Measurements from ENCODE around the gene SMIM38.
"Not testable (repeated sequence)": the region's sequence is repeated elsewhere in the genome, so short reads cannot be mapped to it uniquely, and the experiment has no call there.

Gene SMIM38

DNA sequence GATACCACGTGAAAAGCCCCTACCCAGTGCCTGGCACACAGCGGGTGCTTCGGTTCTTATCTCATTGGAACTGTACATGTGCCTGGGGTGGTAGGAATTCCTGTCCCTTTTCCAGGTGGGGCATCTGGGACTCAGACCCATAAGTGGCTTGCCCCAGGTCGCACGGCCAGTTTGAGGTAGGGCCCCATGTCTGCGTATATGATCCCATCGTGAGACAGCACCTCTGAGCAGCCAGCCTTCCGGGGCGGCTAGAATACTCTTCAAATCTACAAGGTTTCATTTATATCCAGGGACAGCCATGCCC, 33.5 kb upstream of the SMIM38 start:
- DNase-seq (ENCODE audit: low read depth), result no peak

DNA sequence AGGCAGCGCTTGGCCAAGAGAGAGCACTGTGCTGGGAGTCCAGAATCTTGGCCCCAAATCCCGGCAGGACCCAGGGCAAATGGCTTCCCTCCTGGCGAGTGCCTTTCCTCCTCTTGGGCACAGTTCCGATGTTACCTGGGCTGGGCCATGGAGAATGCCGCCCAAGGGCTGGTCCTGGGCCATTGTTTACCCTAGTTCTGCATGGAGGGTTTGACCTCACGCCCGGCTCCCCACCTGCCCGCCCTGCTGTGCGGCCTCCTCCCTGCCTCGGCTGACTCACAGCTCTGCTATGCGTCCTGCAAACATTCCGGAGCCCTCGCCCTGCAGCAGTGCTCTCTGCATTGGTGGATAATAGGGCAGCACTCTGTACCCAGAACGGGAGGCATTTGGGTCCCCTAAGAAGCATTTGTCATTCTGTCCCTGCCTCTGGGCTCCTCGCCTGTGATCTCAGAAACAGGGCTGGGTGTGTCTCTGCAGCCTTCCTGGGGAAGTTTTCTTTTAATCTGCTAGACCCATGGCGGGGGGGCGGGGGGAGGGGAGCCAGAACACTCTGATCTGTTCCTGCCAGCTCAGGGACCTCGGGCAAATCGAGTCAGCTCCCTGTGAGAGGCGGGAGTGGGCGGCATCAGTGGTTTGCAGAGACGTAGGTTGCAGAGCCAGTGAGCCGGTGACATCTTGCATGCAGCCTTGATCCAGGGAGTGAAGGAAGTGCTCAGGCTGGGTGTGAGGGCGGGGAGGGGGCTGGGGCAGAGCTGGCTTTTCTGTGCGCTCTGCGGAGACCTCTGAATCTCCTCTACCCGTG, 32.9 kb upstream of the SMIM38 start:
- peak; percentile 91 for DNase-seq (ENCODE audit: low read depth)

DNA sequence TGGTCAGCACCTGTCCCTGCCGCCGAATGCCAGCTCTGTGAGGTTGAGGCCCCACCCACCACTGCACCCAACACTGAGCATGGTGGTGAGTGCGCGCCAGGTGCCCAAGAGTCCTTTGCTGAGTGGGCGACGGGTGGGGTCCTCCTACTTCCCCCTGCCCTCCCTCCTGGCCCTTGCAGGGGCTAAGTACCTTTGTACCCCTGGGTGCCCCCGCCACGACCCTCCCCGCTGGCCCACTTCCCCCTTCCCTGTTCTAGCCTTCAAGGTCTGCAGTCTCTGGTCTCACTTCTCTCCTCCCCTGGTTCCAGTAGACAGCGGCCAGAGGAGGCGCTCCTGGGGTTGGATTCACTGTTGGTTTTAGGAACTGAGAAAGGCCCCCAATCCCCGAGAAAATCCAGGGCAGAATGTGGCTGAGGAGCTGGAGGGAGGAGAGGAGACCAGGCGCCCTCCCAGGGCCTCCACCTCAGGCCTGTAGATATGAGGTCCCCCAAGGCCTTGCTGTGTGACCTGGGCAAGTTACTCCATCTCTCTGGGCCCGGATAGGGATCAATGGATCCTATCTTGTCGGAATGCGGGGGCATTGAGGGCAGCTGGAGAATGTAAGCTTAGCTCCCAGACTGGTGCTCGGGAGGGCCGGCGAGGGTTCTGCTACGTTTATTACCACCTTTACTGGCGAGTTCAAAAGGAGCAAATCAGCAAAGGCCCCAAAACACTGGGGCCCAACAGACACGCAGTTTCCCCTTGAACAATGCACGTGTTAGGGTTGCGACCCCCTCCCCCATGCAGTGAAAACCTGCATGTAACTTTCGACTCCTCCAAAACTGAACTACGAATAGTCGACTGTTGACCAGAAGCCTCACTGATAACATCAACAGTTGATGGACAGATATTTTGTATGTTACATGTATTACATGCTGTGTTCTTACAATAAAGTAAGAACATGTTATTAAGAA, 31.9 kb upstream of the SMIM38 start:
- DNase-seq (ENCODE audit: low read depth), result peak; percentile 10

GRCh38 chr11:69125861-69126260, 29.9 kb upstream of the SMIM38 start:
- DNase-seq (ENCODE audit: low read depth), result no peak

DNA sequence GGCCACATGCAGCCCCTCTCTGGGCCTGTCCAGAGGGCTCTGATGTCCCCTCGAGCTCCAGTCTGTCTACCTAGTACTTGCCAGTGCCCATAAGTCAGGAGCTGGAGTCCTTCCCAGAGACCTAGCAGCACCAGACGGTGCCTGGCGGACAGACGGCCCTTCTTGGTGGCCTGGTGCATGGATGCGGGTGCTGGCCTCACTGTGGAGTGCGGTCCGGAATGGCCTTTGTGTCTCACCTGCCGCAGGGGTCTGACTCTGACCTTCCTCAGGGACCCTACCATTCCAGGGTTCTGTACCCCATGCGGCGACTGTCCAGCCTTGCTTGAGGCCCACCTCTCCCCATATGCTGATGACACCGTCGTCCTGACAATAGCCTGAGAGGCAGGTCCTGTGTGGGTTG, 29.4 kb upstream of the SMIM38 start:
- DNase-seq (ENCODE audit: low read depth), result no peak

DNA sequence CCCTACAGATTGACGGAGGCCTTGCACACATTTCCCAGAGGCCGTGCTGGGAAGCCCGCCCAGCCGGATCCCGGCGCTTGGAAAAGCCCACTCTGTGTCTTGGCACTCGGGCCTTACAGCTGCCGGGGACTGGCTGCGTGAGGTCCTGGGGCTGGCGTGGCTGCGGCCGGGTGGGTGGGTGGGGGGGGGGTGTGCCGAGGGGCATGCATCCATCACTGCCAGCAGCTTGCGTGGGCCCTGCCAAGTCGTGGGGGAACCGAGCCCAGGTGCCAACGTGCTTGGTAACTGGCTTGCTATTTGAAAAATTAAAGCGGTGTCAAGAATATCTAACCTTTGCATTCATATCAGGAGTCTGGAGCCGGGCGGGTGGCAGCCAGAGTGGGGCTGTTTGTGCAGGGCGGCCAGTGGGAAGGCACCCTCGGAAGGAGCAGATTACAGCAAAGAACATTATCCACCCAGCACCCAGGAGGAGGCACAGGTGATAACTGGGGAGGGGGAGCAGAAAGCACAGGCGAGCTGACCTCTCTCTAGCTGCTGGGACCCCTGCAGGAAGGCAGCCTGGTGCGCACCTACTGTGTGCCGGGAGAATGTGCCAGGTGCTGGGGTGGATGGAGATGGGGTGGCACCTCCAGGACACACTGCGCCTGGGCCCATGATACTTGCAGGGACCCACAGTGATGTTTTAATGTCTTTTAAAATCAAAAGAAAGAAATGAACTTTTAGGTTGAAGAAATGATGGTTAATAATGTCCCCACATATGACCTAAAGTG, 28.5 kb upstream of the SMIM38 start:
- DNase-seq (ENCODE audit: low read depth), result no peak

DNA sequence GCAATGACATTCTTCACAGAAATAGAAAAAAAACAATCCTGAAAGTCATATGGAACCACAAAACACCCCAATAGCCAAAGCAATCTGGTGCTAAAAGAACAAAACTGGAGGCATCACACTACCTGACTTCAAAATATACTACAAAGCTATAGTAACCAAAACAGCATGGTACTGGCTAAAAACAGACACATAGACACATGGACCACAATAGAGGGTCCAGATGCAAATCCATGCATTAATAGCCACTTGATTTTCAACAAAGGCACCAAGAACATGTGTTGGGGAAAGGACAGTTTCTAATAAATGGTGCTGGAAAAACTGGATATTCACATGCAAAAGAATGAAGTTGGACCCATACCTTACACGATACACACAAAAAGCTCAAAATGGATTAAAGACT, 27.9 kb upstream of the SMIM38 start:
- DNase-seq (ENCODE audit: low read depth), result no peak

DNA sequence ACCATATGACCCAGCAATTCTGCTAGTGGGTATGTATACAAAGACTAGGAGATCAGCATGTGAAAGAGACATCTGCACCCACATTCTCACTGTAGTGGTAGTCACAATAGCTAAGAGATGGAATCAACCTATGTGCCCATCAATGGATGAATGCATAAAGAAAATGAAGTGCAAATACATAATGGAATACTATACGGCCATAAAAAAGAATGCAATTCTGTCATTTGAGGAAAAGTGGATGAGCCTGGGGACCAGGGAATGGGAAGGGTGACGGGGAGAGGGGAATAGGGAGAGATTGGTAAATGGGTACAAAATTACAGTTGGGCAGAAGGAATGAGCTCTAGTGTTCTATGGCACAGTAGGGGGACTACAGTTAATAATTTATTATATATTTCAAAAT, 26.7 kb upstream of the SMIM38 start:
- DNase-seq (ENCODE audit: low read depth), result no peak

DNA sequence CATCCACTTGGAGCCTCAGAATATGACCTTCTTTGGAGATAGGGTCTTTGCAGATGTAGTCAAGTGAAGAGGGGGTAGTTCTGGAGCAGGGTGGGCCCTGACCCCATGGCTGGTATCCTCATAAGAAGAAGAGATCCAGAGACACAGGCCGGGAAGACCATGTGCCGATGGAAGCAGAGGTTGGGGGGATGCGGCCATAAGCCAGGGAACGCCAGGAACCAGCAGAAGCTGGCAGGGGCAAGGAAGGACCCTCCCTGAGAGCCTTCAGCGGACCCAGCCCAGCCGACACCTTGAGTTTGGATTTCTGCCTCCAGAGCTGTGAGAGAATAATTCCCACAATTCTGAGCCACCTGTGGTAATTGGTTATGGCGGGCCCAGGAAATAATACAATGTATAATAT, 26.1 kb upstream of the SMIM38 start:
- DNase-seq (ENCODE audit: low read depth), result no peak

DNA sequence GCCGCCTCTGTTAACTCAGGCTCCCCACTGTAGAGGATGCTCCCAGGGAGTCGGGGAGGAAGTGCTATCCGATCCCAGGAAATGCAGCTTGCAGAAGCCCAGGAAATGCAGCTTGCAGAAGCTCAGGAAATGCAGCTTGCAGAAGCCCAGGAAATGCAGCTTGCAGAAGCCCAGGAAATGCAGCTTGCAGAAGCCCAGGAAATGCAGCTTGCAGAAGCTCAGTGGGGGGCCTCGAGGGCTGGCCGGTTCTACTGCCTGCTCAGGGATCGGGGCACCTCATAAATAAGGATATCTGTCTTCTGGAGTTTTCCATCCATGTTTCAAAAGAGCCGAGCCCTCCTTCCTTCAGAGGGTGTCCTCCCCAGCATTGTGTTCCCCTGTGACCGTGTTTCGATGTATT, 25.1 kb upstream of the SMIM38 start:
- DNase-seq (ENCODE audit: low read depth), result no peak

GRCh38 chr11:69131121-69131566, 24.6 kb upstream of the SMIM38 start:
- DNase-seq (ENCODE audit: low read depth), result no peak

GRCh38 chr11:69131644-69132300, 24.0 kb upstream of the SMIM38 start:
- DNase-seq (ENCODE audit: low read depth), result no peak

DNA sequence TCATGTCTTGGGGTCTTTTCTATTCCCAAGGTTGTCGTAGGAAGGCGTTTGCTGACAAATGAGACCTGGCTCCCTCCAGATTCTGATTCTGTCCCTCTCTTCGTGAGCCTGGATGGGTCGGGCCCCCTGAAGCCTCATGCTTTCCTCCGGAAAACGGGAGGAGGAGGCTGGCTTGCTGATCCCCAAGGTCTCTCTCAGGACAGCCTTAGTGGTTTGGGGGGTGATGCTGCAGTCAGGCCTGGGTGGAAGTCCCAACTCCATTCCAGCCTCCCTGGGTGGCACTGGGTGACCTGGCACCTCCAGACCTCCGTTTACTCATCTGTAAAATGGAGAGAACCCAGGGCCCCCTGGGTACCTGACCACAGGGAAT, 23.4 kb upstream of the SMIM38 start:
- no peak for DNase-seq (ENCODE audit: low read depth)

DNA sequence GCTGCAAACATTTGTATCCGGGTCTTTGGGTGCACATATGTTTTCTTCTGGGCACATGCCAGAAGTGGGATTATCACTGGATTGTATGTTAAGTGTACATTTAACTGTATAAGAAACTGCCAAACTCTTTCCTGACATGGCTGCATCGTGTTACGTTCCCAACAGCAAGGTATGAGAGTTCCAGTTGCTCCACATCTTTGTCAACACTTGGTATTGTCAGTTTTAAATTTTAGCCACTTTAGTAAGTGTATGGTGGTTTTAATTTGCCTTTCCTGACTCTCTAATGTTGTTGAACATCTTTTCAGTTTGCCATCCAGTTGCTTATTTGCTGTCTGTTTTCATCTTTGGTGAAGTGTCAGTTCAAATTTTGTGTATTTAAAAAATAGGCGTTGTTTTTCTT, 22.5 kb upstream of the SMIM38 start:
- no peak for DNase-seq (ENCODE audit: low read depth)

- not testable (repeated sequence) for DNase-seq (ENCODE audit: low read depth)
These were observed 21.6 kb upstream of the SMIM38 start for GRCh38 chr11:69134182-69134581.

DNA sequence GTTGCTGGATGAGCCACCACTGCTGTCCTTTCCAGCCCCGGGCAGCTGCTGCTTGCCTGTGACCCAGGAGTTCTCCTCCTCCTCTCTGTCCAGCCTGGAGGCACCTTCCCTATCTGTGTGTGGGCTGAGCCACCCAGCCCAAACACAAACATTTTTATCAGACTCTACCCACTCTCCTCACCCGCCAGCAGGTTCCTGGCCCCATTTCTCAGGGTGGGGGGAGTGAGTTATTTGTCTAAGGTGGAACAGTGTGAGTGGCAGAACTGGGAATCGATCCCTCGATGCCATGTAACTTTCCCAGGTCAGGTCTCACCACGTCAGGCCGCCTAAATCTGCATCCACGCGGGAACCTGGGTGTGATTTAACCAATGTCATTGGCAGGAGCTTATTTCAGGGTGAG, 20.8 kb upstream of the SMIM38 start:
- DNase-seq (ENCODE audit: low read depth), result no peak

DNA sequence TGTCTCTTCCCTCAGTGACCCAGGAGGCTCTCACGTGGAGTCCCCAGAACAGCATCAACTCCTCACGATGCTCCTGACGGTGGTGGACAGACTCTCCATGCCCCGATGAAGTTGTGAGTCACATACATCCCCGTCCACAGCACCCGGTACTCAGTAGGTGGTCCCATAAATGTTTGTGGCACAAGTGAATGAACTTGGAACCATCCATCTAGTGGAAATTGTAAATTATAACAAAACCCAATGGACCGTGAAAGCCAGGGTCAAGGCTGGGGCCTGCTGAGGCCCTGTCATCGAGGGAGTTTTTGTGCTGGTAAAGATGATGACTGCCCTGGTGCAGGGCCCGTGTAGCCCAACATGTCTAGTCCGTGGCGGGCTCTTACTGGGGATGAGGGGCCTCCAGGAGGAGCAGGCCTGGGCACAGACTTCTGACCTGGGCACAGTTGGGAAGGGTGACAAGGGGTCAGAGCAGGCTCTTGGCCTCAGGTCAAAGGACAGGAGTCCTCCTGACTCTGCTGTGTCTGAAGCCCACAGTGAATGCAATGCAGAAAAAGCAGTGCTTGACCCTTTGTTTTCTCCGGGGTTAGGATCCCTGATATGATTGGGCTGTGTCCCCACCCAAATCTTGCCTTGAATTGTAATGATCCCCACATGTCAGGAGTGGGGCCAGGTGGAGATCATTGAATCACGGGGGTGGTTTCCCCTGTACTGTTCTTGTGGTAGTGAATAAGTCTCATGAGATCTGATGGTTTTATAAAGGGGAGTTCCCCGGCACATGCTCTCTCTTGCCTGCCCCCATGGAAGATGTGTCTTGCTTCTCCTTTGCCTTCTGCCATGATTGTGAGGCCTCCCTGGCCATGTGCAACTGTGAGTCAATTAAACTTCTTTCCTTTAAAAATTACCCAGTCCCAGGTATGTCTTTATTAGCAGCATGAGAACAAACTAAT, 20.0 kb upstream of the SMIM38 start:
- DNase-seq (ENCODE audit: low read depth), result no peak

DNA sequence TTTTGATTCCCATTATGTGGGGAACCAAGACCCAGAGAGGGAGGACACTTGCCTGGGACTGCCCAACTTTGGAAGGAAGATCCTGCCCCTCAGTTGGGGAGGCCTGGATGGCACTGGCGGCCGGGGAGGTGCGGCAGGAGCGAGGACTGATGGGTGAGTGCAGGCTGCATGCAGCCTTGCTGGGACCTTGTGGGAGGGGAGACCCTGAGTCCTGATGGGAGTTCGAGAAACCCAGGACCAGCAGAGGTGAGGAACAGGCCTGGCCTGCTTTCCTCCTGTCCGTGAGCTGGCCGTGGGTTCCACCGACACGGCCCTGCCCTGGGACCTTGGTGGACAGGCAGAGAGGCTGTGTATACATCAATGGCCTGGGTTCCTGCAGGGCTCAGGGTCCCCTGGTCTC, 19.3 kb upstream of the SMIM38 start:
- DNase-seq (ENCODE audit: low read depth), result no peak

GRCh38 chr11:69137151-69137844, 18.4 kb upstream of the SMIM38 start:
- DNase-seq (ENCODE audit: low read depth), result no peak

DNA sequence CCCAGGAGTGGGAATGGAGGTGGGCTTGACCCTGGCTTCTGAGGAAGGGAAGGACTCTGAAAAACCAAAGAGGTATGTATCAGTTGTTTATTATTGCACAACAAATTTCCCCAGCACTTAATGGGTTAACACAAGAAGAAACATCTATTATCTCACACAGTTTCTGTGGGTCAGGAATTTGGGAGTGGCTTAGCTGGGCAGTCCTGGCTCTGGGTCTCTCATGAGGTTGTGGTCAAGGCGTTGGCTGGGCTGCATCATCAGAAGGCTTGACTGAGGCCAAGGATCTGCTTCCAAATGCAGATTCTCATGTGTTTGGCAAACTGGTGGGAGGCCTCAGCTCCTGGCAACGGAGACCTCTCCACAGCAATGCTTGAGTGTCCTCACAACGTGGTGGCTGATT, 17.5 kb upstream of the SMIM38 start:
- no peak for DNase-seq (ENCODE audit: low read depth)
